Sigmoid colon (tissue), 7 donors: ENCODE data around the gene SLC9B1. TPM values are rescaled to one million over a fixed set of nuclear protein-coding genes. Genes with fewer than 3 reads are reported as not detected.

Source experiments
- DNase-seq: peaks from one replicate; pipeline ENCODE4 v3.0.0-alpha.2; 2019
- H3K27ac ChIP-seq, 4 donors: fragments of 200-600 bp; sonication (generic); one replicate each; pipeline ENCODE4 v1.5.1; 2016 to 2019; ENCODE audit warnings: mild to moderate bottlenecking in 1 of 4
- H3K27me3 ChIP-seq, 3 donors: fragments of 200-600 bp; sonication (generic); one replicate each; pipeline ENCODE4 v1.5.1; 2019; ENCODE audit warnings: mild to moderate bottlenecking in 1 of 3
- H3K36me3 ChIP-seq, 4 donors: fragments of 200-600 bp; sonication (generic); one replicate each; pipeline ENCODE4 v1.5.1; 2016 to 2019
- H3K4me1 ChIP-seq, 4 donors: fragments of 200-600 bp; sonication (generic); one replicate each; pipeline ENCODE4 v1.5.1; 2017 to 2019
- H3K4me3 ChIP-seq, 4 donors: fragments of 200-600 bp; sonication (generic); one replicate each; pipeline ENCODE4 v1.5.1; 2017 to 2019; ENCODE audit warnings: mild to moderate bottlenecking in 2 of 4, moderate library complexity in 1 of 4
- H3K9me3 ChIP-seq, 4 donors: fragments of 200-600 bp in 3 of 4; sonication (generic) in 3 of 4; one replicate each; pipeline versions ENCODE4 v1.5.1 to v1.6.1; 2013 to 2019
- EP300 ChIP-seq, 4 donors: sonication (generic); formaldehyde crosslinking; IDR thresholded peaks; one replicate each; pipeline ENCODE4 v1.6.1; 2017; ENCODE audit warnings: antibody characterized with exemption in 4 of 4
- POLR2AphosphoS5 ChIP-seq, 4 donors: sonication (generic); formaldehyde crosslinking; IDR thresholded peaks; one replicate each; pipeline ENCODE4 v1.6.1; 2017; ENCODE audit warnings: antibody characterized with exemption in 4 of 4
- WGBS, 2 donors: extraction: QIAGEN DNeasy Blood & Tissue Kit; methylation state at CpG; one replicate each; pipeline ENCODE4 v1.1.7; 2013; 5-methylcytosine and 5-hydroxymethylcytosine counted together
- intact Hi-C: fragments of 100-400 bp; cut with DNase I; formaldehyde crosslinking; loops from one replicate; pipeline ENCODE4 v1.15.1; 2023
- polyA plus RNA-seq, 3 donors: library from polyadenylated mRNA; stranded (reverse); fragments of 200-250 nt; gene quantifications; one replicate each; pipeline ENCODE4 v1.2.3, GENCODE V29; 2013
- total RNA-seq, 4 donors: library from RNA; depleted of rRNA; stranded (reverse); fragments of >200 nt; gene quantifications; one replicate each; pipeline ENCODE4 v1.1.0, GENCODE V29; 2016
- donor health status: healthy with polysubstance abuse.
- donor health status: Bipolar disorder and iron deficiency.
- donor health status: healthy.

SLC9B1 gene
- total and polyA plus RNA-seq, 7 donors, result 0.50 to 3.9 (median 1.0) TPM; not detected in 3

DNA sequence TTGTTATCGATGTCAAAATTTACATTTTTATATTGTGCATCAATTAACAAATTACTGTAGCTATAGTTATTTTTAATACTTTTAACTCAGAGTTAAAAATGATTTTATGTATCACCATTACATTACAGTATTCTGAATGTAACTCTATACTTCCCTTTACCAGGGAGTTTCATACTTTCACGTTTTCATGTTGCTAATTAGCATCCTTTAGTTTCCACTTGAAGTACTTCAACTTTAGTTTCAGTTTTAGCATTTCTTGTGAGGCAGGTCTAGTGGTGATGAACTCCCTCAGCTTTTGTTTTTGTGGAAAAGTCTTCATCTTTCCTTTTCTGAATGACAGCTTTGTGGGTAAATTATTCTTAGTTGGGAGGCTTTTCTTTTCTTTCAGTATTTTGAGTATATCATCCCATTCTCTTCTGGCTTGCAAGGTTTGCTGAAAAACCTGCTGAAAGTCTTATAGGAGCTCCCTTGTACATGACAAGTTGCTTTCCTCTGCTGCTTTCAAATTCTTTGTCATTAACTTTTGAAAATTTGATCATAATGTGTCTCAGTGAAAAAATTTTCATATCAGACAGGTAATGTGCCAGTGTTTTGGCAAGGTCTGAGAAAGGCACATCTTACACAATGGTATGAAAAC lies 160.6 kb downstream of the SLC9B1 start:
- peaks cover 0 to 5% (median under 1%) of the 10 kb centered on the region in 4 donors for H3K9me3 ChIP-seq
- no peaks in the 10 kb centered on the region for H3K27me3 ChIP-seq
- 84 to 95% methylated on average over 2 of the region's 2 CpGs for WGBS, 2 donors
- H3K4me3 ChIP-seq, result no peak overlapping the region
- no peak for TF ChIP-seq POLR2AphosphoS5 (IDR thresholded peaks at IDR 0.05)
- no peak for TF ChIP-seq EP300 (IDR thresholded peaks at IDR 0.05)
- no peaks in the 10 kb centered on the region for H3K36me3 ChIP-seq
- H3K4me1 ChIP-seq, result no peaks in the 10 kb centered on the region
- intact Hi-C loops, result no loop called here
- H3K27ac ChIP-seq, result no peak overlapping the region
- DNase-seq, result no peak

Other genes with a start within 250 kb of the SLC9B1 start
- gene UBE2D3, start 192.2 kb downstream of the SLC9B1 start, total RNA-seq, result 100 to 1,000 TPM; 273 to 404 (median 305) TPM
- 100 to 1,000 TPM; 206 to 352 (median 348) TPM for gene UBE2D3, start 192.2 kb downstream of the SLC9B1 start, polyA plus RNA-seq
- gene CISD2, start 150.7 kb downstream of the SLC9B1 start, total RNA-seq, result 10 to 100 TPM in 3 of 4 donors, 1 to 10 TPM in 1; 6.5 to 16.5 (median 12.7) TPM
- gene CISD2, start 150.7 kb downstream of the SLC9B1 start, polyA plus RNA-seq, result 10 to 100 TPM; 27.6 to 31.7 (median 27.8) TPM
- gene SLC9B2, start 57.1 kb upstream of the SLC9B1 start, total RNA-seq, result 10 to 100 TPM; 10.3 to 40.9 (median 17.1) TPM
- gene SLC9B2, start 57.1 kb upstream of the SLC9B1 start, polyA plus RNA-seq, result 1 to 10 TPM; 1.4 to 5.4 (median 5.0) TPM
- gene BDH2, start 80.1 kb upstream of the SLC9B1 start, total RNA-seq, result 10 to 100 TPM; 47.6 to 54.0 (median 50.2) TPM
- gene BDH2, start 80.1 kb upstream of the SLC9B1 start, polyA plus RNA-seq, result 10 to 100 TPM; 31.7 to 62.7 (median 56.5) TPM
- gene CENPE, start 178.6 kb upstream of the SLC9B1 start, total RNA-seq, result 1 to 10 TPM in 3 of 4 donors, under 1 TPM in 1; 0.49 to 1.4 (median 1.1) TPM
- 1 to 10 TPM in 1 of 3 donors, under 1 TPM in 2; 0.46 to 5.2 (median 0.60) TPM for gene CENPE, start 178.6 kb upstream of the SLC9B1 start, polyA plus RNA-seq